ENCODE results near the gene SLC29A2. TPM values are rescaled to one million over a fixed set of nuclear protein-coding genes. Genes with fewer than 3 reads are reported as not detected.

Gene SLC29A2
- total RNA-seq, 1 experiment from 2014 or later = 25.5 TPM

DNA sequence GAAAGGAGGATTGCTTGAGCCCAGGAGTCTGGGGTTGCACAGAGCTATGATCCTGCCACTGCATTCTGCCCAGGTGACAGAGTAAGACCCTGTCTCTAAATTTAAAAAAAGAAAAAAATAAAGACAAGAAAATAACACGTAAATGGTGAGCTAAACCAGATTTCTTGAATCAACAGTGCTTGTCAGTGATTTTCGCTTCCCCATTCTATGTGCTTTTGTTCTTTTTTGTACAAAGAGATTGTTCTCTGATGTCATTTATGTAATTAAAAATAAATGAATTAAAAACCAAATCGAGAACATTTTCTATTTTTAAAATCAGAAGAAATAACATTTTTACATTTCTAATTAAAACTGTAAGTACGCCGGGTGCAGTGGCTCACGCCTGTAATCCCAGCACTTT is 19.8 kb upstream of the SLC29A2 start:
- Histone ChIP-seq H3K27me3 (ENCODE audit: low read length) (0 out of 2 replicates have a peak, but pooled peaks cover 6% of the 10 kb centered on the region), H4K20me1 (ENCODE audit: low read length) (no peaks in the 10 kb centered on the region), H2AFZ (ENCODE audit: low read length) (no peak overlapping the region), H3K4me1 (ENCODE audit: insufficient read depth, low read length) (0 out of 2 replicates have a peak, but pooled peaks cover 3% of the 10 kb centered on the region), H3K79me2 (ENCODE audit: low read length) (no peaks in the 10 kb centered on the region), H3K4me2 (ENCODE audit: low read length) (no peak overlapping the region), H3K9me2 (replicated peaks; ENCODE audit: low read length) (no peaks in the 10 kb centered on the region), H3F3A (ENCODE audit: low read length, unreplicated experiment) (no peaks in the 10 kb centered on the region), H3K9ac (ENCODE audit: low read length) (no peak overlapping the region), H3K4me3 (ENCODE audit: low read length) (no peak overlapping the region), H3K36me3 (ENCODE audit: low read depth, low read length) (no peaks in the 10 kb centered on the region), H3K27ac (ENCODE audit: low read length) (no peak overlapping the region), H3K9me3 (ENCODE audit: low read length) (no peaks in the 10 kb centered on the region)
- TF ChIP-seq, protein P1, sequence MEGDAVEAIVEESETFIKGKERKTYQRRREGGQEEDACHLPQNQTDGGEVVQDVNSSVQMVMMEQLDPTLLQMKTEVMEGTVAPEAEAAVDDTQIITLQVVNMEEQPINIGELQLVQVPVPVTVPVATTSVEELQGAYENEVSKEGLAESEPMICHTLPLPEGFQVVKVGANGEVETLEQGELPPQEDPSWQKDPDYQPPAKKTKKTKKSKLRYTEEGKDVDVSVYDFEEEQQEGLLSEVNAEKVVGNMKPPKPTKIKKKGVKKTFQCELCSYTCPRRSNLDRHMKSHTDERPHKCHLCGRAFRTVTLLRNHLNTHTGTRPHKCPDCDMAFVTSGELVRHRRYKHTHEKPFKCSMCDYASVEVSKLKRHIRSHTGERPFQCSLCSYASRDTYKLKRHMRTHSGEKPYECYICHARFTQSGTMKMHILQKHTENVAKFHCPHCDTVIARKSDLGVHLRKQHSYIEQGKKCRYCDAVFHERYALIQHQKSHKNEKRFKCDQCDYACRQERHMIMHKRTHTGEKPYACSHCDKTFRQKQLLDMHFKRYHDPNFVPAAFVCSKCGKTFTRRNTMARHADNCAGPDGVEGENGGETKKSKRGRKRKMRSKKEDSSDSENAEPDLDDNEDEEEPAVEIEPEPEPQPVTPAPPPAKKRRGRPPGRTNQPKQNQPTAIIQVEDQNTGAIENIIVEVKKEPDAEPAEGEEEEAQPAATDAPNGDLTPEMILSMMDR (conservative IDR thresholded peaks at IDR 0.05; ENCODE audit: low read depth, low read length) = no peak
- no peak for TF ChIP-seq EZH2phosphoT487 (IDR thresholded peaks at IDR 0.05; ENCODE audit: borderline replicate concordance, low read length)
- TF ChIP-seq EZH2 (IDR thresholded peaks at IDR 0.05; ENCODE audit: low read length, unreplicated experiment) = no peak
- no peak for DNase-seq
- CTCF ChIA-PET = interaction anchor here (0.6 kb wide), 1 partner anchor 10 kb away, joined by 4 read pairs; no protein-coding TSS in a partner anchor
- intact Hi-C loops (cut with micrococcal nuclease) = no loop called here
- POLR2A ChIA-PET (ENCODE audit: unreplicated experiment) = no interaction called here
- no peak for ATAC-seq
- no TSS peak for BruUV-seq (replicated peaks)

DNA sequence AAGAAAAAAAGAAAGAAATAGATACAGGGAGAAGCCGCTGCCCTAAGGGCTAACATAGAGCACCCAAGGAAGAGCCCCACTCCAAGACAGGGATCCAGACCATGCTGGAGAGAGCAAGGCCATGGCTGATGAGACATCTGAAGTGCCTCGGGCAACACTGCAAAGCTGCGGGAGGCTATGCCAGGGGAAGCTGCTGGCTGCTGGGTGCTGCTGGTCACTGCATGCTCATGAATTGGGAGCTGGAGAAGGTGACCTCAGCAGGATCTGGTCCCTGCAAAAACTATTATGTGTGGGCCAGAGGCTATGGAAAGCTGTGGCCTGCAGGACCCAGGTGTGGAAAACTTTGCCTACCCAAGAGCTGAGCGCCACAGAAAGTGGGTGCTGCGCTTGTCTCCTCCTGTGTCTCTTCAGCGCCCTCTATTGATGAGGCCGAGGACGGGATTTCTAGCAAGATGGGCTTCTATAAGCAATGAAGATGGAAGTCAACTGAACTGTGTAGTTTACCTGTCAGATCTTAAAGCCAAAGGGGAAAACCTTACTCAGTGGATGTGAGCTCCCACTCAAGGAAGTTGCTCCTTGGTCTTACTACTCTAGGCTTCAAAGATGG is 17.3 kb upstream of the SLC29A2 start:
- peak; percentile 70 for ATAC-seq
- Histone ChIP-seq H3F3A (ENCODE audit: low read length, unreplicated experiment) (no peaks in the 10 kb centered on the region), H3K27ac (ENCODE audit: low read length) (no peak overlapping the region), H3K27me3 (ENCODE audit: low read length) (0 out of 2 replicates have a peak, but pooled peaks cover 3% of the 10 kb centered on the region), H3K79me2 (ENCODE audit: low read length) (no peaks in the 10 kb centered on the region), H3K4me2 (ENCODE audit: low read length) (peak overlapping the region; percentile 22), H3K9me3 (ENCODE audit: low read length) (no peaks in the 10 kb centered on the region), H2AFZ (ENCODE audit: low read length) (peak overlapping the region; percentile 11; the same call in 1 of the 2 replicates), H3K4me1 (ENCODE audit: insufficient read depth, low read length) (0 out of 2 replicates have a peak, but pooled peaks cover 3% of the 10 kb centered on the region), H3K9ac (ENCODE audit: low read length) (no peak overlapping the region), H3K36me3 (ENCODE audit: low read depth, low read length) (no peaks in the 10 kb centered on the region), H3K9me2 (replicated peaks; ENCODE audit: low read length) (no peaks in the 10 kb centered on the region), H4K20me1 (ENCODE audit: low read length) (no peaks in the 10 kb centered on the region), H3K4me3 (ENCODE audit: low read length) (no peak overlapping the region)
- ChIA-PET CTCF (interaction anchor here (1.2 to 1.8 kb wide), 2 partner anchors 29 to 76 kb away, joined by 7 to 9 read pairs; no protein-coding TSS in a partner anchor), POLR2A (ENCODE audit: unreplicated experiment) (interaction anchor here (0.5 to 0.6 kb wide), 2 partner anchors 41 to 676 kb away, joined by 5 to 6 read pairs; no protein-coding TSS in a partner anchor)
- peak; percentile 88 for DNase-seq
- BruUV-seq (replicated peaks) = no TSS peak
- intact Hi-C loops (cut with micrococcal nuclease) = loop anchor here (1.0 kb wide), 1 partner anchor 61 kb away; no protein-coding TSS in a partner anchor
- TF ChIP-seq, protein P1 (conservative IDR thresholded peaks at IDR 0.05; ENCODE audit: low read depth, low read length) = peak; percentile 91
- no peak for TF ChIP-seq EZH2phosphoT487 (IDR thresholded peaks at IDR 0.05; ENCODE audit: borderline replicate concordance, low read length)

All from PC-3 (cell line).